Ovary (tissue), 9 donors: Measurements from ENCODE around the gene NR1D2. TPM values are rescaled to one million over a fixed set of nuclear protein-coding genes. Genes with fewer than 3 reads are reported as not detected.

ENCODE experiments used
- DNase-seq, 5 donors: peaks; one replicate each; pipeline ENCODE4 v3.0.0-alpha.2; 2019 to 2020
- H3K27ac ChIP-seq, 2 donors: fragments of 200-600 bp; one replicate each; pipeline versions ENCODE4 v1.5.1 to v1.8.0; 2019 to 2022
- H3K27me3 ChIP-seq: fragments of 200-600 bp; one replicate; pipeline ENCODE4 v1.8.0; 2022
- H3K36me3 ChIP-seq: fragments of 200-600 bp; sonication (generic); one replicate; pipeline ENCODE4 v1.5.1; 2019
- H3K4me1 ChIP-seq: one replicate; pipeline ENCODE4 v1.8.1; 2013; ENCODE audit warnings: mild to moderate bottlenecking, moderate library complexity; ENCODE audit not compliant: insufficient read depth
- H3K4me3 ChIP-seq: fragments of 200-600 bp; sonication (generic); one replicate; pipeline ENCODE4 v1.5.1; 2017
- H3K9me3 ChIP-seq, 2 donors: fragments of 200-600 bp in 1 of 2; sonication (generic) in 1 of 2; one replicate each; pipeline versions ENCODE4 v1.5.1 to v1.8.1; 2013 to 2019; ENCODE audit warnings: mild to moderate bottlenecking in 1 of 2, moderate library complexity in 1 of 2
- EP300 ChIP-seq: sonication (generic); formaldehyde crosslinking; IDR thresholded peaks from one replicate; pipeline ENCODE4 v1.6.1; 2017; ENCODE audit warnings: antibody characterized with exemption
- POLR2A ChIP-seq: fragments of 450-650 bp; IDR thresholded peaks from one replicate; pipeline ENCODE4 v1.6.1; 2017; ENCODE audit warnings: antibody characterized with exemption, mild to moderate bottlenecking, moderate library complexity
- whole genome bisulfite sequencing, 3 donors: extraction: QIAGEN DNeasy Blood & Tissue Kit in 1 of 3; methylation state at CpG; one replicate each; pipeline versions ENCODE4 v1.1.5 to v1.1.7; 2013 to 2017; 5-methylcytosine and 5-hydroxymethylcytosine counted together
- intact Hi-C, 4 donors: fragments of 100-400 bp; cut with DNase I; formaldehyde crosslinking; loops; one replicate each; pipeline versions ENCODE4 v1.11.0 to v1.15.1; 2022 to 2023
- polyA plus RNA-seq, 2 donors: library from polyadenylated mRNA; stranded (reverse); fragments of 200-250 nt in 1 of 2; fragments of 350-450 nt in 1 of 2; fragmentation: Illumina TruSeq in 1 of 2; extraction: RNeasy Lipid Tissue Mini Kit (QIAGEN cat#74804) in 1 of 2; gene quantifications; one replicate each; pipeline ENCODE4 v1.2.3, GENCODE V29; 2013 to 2014
- total RNA-seq, 7 donors: library from RNA; depleted of rRNA in 2 of 7; stranded (reverse); fragments of >200 nt in 2 of 7; fragmentation: NEBNext Ultra II Directional in 3 of 7; extraction: Animal tissue kit (Norgen Biotek cat#: 25700) in 3 of 7; gene quantifications; one replicate each; pipeline versions ENCODE4 v1.1.0 to v1.2.4, GENCODE V29; 2016 to 2023
- TF ChIP-seq, protein P1 (sequence below), 3 donors: fragments of 450-650 bp in 2 of 3; fragments of 200-600 bp in 1 of 3; IDR thresholded peaks; one replicate each; pipeline versions ENCODE4 v1.5.1 to v1.8.0; 2016 to 2022; ENCODE audit warnings: antibody characterized with exemption in 3 of 3, mild to moderate bottlenecking in 1 of 3
- donor health status: DM: no; HTN: no; CAD: no; lungs with moderate emphysema.
- donor health status: DM: no; HTN: no; CAD: no.
- donor health status: Bipolar disorder and iron deficiency.
- donor health status: DM: yes; HTN: yes; CAD: no.
- donor health status: DM: no; HTN: no; CAD: no.
- donor health status: DM: yes; HTN: yes; CAD: no.

NR1D2 gene
- total and polyA plus RNA-seq, 9 donors: 26.9 to 74.3 (median 34.4) TPM

DNA sequence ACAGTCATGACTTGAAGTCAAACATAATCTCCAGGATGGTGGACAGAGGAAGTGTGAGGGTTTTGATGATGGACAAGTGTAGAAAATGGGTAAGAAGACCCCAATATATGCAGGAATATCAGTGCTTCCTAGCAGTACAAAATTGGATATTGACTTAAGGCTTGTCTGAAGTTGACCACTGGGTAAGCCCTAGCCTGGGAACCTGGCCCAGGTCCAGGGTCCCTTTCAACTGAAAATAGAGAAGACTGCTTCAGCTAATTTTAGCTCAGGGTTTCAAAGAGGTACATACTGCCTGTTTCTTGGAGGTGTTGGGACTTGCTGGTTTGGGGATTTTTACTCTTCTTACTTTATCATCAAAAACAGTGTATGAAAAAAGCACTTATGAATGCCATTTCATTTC lies 4.7 kb downstream of the NR1D2 start:
- DNase-seq: peak in 4 of 5 donors; percentile 30 to 54 (median 46)
- H3K36me3 ChIP-seq: no peaks in the 10 kb centered on the region
- TF ChIP-seq, protein P1, sequence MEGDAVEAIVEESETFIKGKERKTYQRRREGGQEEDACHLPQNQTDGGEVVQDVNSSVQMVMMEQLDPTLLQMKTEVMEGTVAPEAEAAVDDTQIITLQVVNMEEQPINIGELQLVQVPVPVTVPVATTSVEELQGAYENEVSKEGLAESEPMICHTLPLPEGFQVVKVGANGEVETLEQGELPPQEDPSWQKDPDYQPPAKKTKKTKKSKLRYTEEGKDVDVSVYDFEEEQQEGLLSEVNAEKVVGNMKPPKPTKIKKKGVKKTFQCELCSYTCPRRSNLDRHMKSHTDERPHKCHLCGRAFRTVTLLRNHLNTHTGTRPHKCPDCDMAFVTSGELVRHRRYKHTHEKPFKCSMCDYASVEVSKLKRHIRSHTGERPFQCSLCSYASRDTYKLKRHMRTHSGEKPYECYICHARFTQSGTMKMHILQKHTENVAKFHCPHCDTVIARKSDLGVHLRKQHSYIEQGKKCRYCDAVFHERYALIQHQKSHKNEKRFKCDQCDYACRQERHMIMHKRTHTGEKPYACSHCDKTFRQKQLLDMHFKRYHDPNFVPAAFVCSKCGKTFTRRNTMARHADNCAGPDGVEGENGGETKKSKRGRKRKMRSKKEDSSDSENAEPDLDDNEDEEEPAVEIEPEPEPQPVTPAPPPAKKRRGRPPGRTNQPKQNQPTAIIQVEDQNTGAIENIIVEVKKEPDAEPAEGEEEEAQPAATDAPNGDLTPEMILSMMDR (IDR thresholded peaks at IDR 0.05): no peak
- TF ChIP-seq EP300: no peak
- no peak for TF ChIP-seq POLR2A
- H3K4me1 ChIP-seq: peaks cover 23% of the 10 kb centered on the region
- intact Hi-C loops: no loop called here
- H3K4me3 ChIP-seq: no peak overlapping the region
- H3K9me3 ChIP-seq: no peaks in the 10 kb centered on the region
- no peaks in the 10 kb centered on the region for H3K27me3 ChIP-seq
- no peak overlapping the region for H3K27ac ChIP-seq

DNA sequence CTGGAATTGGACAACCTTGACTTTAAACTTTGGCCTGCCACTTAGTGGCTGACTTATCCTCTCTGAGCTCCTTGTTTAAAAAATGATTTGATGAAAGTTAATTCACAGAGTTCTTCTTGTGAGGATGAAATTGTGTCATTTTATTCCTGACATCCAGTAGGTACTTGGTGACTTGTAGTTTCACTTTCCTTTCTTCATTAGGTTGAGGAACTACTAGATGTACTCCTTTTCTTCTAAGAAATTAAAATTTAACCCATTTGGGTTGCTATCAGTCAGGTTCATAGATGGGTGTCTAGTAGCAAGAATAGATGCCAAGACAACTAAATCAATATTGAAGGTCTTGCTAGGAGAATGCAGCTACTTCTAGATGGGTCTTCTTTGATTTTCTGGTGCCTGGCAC lies 5.2 kb downstream of the NR1D2 start:
- H3K9me3 ChIP-seq: no peaks in the 10 kb centered on the region
- intact Hi-C loops: no loop called here

DNA sequence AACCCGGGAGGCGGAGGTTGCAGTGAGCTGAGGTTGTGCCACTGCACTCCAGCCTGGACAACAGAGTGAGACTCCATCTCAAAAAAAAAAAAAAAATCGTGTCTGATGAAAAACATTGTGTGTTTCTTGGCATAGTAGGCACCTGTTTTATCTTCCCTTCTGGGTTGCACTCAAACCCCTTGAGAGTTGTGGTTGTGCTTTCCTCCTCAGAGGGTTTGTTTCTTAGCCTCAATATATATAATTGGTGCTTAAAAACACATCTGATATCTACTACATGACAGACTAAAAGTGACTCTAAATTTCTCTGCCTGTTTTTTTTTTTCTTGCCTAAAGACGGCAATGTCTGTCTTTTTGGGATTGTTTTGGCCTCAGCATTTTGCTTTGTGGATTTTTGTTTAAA lies 7.6 kb downstream of the NR1D2 start:
- no peak overlapping the region for H3K4me3 ChIP-seq
- H3K9me3 ChIP-seq: no peaks in the 10 kb centered on the region
- WGBS, 3 donors: 77 to 79% (median 77%) methylated on average over 4 of the region's 4 CpGs
- H3K36me3 ChIP-seq: no peaks in the 10 kb centered on the region
- TF ChIP-seq, protein P1 (IDR thresholded peaks at IDR 0.05): no peak
- TF ChIP-seq POLR2A: no peak
- TF ChIP-seq EP300: no peak
- no peaks in the 10 kb centered on the region for H3K27me3 ChIP-seq
- H3K4me1 ChIP-seq: peaks cover 25% of the 10 kb centered on the region
- no peak for DNase-seq
- no peak overlapping the region for H3K27ac ChIP-seq
- intact Hi-C loops: no loop called here

More for the DNA sequence above, 5.2 kb downstream of the NR1D2 start:
- DNase-seq: no peak
- TF ChIP-seq POLR2A (no peak), EP300 (no peak)
- TF ChIP-seq, protein P1 (IDR thresholded peaks at IDR 0.05): no peak
- peaks cover 25% of the 10 kb centered on the region for H3K4me1 ChIP-seq
- H3K36me3 ChIP-seq: no peaks in the 10 kb centered on the region
- H3K27me3 ChIP-seq: no peaks in the 10 kb centered on the region
- H3K27ac ChIP-seq: no peak overlapping the region
- no peak overlapping the region for H3K4me3 ChIP-seq

DNA sequence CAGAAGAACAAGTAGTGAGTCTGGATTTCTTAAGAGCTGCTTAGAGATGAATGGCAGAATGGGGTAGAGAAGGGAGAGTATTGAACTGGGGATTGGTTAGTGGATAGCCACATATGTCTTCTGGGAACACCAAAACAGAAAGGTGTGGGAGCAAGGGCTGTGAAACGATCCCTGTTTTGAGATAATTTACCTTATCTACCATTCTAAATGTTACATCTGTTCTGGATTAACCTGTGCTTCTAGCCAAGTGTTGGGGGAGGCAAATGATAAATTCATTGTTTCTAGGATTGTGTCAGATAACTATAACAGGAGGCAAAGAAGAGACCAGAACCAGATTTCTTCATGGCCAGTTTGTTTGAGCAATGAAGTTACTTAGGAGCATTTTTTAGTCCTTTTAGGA lies 8.4 kb downstream of the NR1D2 start:
- H3K4me1 ChIP-seq: peaks cover 22% of the 10 kb centered on the region

More for the DNA sequence above, 8.4 kb downstream of the NR1D2 start:
- H3K36me3 ChIP-seq: no peaks in the 10 kb centered on the region
- H3K27ac ChIP-seq: no peak overlapping the region
- no peak overlapping the region for H3K4me3 ChIP-seq
- no peaks in the 10 kb centered on the region for H3K9me3 ChIP-seq
- TF ChIP-seq EP300: no peak
- TF ChIP-seq, protein P1 (IDR thresholded peaks at IDR 0.05): no peak
- TF ChIP-seq POLR2A: no peak
- no peaks in the 10 kb centered on the region for H3K27me3 ChIP-seq
- 11 to 29% (median 13%) methylated on average over 1 of the region's 1 CpG for WGBS, 3 donors
- intact Hi-C loops: no loop called here
- DNase-seq: no peak
